Measurements from ENCODE around the gene ZDHHC5.

DNA sequence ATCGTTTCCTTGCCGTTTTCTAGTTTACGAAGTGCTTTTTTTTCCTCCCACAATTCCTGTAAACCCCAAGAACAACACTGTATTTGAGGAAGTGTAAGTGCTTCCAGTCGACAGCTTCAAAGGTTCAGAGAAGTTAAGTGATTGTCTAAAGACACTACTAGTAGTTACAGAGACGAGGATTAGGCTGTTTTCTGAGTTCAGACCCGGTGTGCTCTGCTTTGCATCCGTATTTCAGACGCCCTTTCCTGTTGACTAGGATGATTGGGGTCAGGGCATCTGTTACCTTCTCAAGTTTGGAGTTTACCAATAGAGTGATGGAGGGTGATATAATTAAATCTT, 9.9 kb upstream of the ZDHHC5 start:
- TF ChIP-seq, protein P1, sequence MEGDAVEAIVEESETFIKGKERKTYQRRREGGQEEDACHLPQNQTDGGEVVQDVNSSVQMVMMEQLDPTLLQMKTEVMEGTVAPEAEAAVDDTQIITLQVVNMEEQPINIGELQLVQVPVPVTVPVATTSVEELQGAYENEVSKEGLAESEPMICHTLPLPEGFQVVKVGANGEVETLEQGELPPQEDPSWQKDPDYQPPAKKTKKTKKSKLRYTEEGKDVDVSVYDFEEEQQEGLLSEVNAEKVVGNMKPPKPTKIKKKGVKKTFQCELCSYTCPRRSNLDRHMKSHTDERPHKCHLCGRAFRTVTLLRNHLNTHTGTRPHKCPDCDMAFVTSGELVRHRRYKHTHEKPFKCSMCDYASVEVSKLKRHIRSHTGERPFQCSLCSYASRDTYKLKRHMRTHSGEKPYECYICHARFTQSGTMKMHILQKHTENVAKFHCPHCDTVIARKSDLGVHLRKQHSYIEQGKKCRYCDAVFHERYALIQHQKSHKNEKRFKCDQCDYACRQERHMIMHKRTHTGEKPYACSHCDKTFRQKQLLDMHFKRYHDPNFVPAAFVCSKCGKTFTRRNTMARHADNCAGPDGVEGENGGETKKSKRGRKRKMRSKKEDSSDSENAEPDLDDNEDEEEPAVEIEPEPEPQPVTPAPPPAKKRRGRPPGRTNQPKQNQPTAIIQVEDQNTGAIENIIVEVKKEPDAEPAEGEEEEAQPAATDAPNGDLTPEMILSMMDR (IDR thresholded peaks at IDR 0.05), result no peak
- no peak for TF ChIP-seq POLR2A (IDR thresholded peaks at IDR 0.05)

All from esophagus squamous epithelium (tissue), 4 donors.